Thyroid gland (tissue), 4 donors: ENCODE results near the gene RAI1.

Experiments
- CTCF ChIP-seq, 6 experiments: fragments of 200-600 bp in 3 of 6; fragments of 450-650 bp in 3 of 6; sonication (generic) in 3 of 6; IDR thresholded peaks; one replicate each; pipeline ENCODE4 v1.5.1; 2016 to 2019; ENCODE audit warnings: antibody characterized with exemption in 6 of 6, mild to moderate bottlenecking in 2 of 6, inconsistent platforms in 1 of 6, moderate library complexity in 1 of 6
- POLR2A ChIP-seq, 2 donors: fragments of 450-650 bp; IDR thresholded peaks; one replicate each; pipeline ENCODE4 v1.6.1; 2017; ENCODE audit warnings: antibody characterized with exemption in 2 of 2, mild to moderate bottlenecking in 2 of 2, moderate library complexity in 1 of 2

GRCh38 chr17:17668358-17668757, 12.9 kb upstream of the RAI1 start:
- no peak for TF ChIP-seq CTCF (IDR thresholded peaks at IDR 0.05)
- TF ChIP-seq POLR2A (IDR thresholded peaks at IDR 0.05): no peak
